NCI-H2081 treated with DMSO at 0.1 percent for 48 hours (cell line): ENCODE data around the gene INO80B.
"Not testable (repeated sequence)": the region's sequence is repeated elsewhere in the genome, so short reads cannot be mapped to it uniquely, and the experiment has no call there.

ENCODE experiments used
- DNase-seq: peaks from one replicate; lab custom pipeline; 2025; lab: John Stamatoyannopoulos, UW

The INO80B gene

GRCh38 chr2:74426181-74426758 lies 28.6 kb upstream of the INO80B start:
- no peak for DNase-seq

- no peak for DNase-seq
Measured at GRCh38 chr2:74427551-74427950, 27.3 kb upstream of the INO80B start.

- no peak for DNase-seq
Measured at GRCh38 chr2:74428675-74429074, 26.2 kb upstream of the INO80B start.

GRCh38 chr2:74429487-74430451 lies 25.1 kb upstream of the INO80B start:
- DNase-seq: no peak

GRCh38 chr2:74430502-74430901 lies 24.4 kb upstream of the INO80B start:
- no peak for DNase-seq

GRCh38 chr2:74436111-74436805 lies 18.6 kb upstream of the INO80B start:
- no peak for DNase-seq

- DNase-seq: no peak
Measured at GRCh38 chr2:74436848-74437695, 17.8 kb upstream of the INO80B start.

GRCh38 chr2:74438248-74438647 lies 16.6 kb upstream of the INO80B start:
- no peak for DNase-seq

GRCh38 chr2:74439373-74439772 lies 15.5 kb upstream of the INO80B start:
- no peak for DNase-seq

GRCh38 chr2:74439803-74440377 lies 15.0 kb upstream of the INO80B start:
- DNase-seq: no peak

- DNase-seq: no peak
Measured at GRCh38 chr2:74440378-74441169, 14.3 kb upstream of the INO80B start.

- DNase-seq: no peak
Measured at GRCh38 chr2:74441170-74441689, 13.7 kb upstream of the INO80B start.

GRCh38 chr2:74441690-74442482 lies 13.0 kb upstream of the INO80B start, which contains the start of gene RTKN:
RTKN (minus strand) TSS chr2:74441937; CDS start chr2:74441816, 121 bp downstream.
- no peak for DNase-seq

GRCh38 chr2:74442483-74443297 lies 12.2 kb upstream of the INO80B start:
- not testable (repeated sequence) for DNase-seq

GRCh38 chr2:74444498-74445318 lies 10.2 kb upstream of the INO80B start:
- DNase-seq: no peak

- no peak for DNase-seq
Measured at GRCh38 chr2:74447230-74447999, 7.5 kb upstream of the INO80B start.

GRCh38 chr2:74448771-74449170 lies 6.1 kb upstream of the INO80B start:
- DNase-seq: no peak
